Smooth muscle cell (in vitro differentiated cells): ENCODE results near the gene FMN1. TPM values are rescaled to one million over a fixed set of nuclear protein-coding genes. Genes with fewer than 3 reads are reported as not detected.

Source experiments
- DNase-seq: peaks from one replicate; lab custom pipeline; 2025; ENCODE audit not compliant: unreplicated experiment; lab: John Stamatoyannopoulos, UW
- H2AFZ ChIP-seq: fragments of 200-600 bp; sonication (generic); 2 replicates; pipeline ENCODE4 v1.6.0; 2016; ENCODE audit warnings: antibody characterized with exemption, low read depth, mild to moderate bottlenecking
- H3F3A ChIP-seq: fragments of 200-600 bp; sonication (generic); 2 replicates; pipeline ENCODE4 v1.6.0; 2017; ENCODE audit warnings: antibody characterized with exemption, low read depth
- H3K27ac ChIP-seq: fragments of 200-600 bp; sonication (generic); 2 replicates; pipeline ENCODE4 v1.5.1; 2016; ENCODE audit warnings: low read depth, mild to moderate bottlenecking
- H3K27me3 ChIP-seq: fragments of 200-600 bp; sonication (generic); 2 replicates; pipeline ENCODE4 v1.6.1; 2016; ENCODE audit warnings: low read depth, mild to moderate bottlenecking
- H3K36me3 ChIP-seq: fragments of 200-600 bp; sonication (generic); 2 replicates; pipeline ENCODE4 v1.5.1; 2016; ENCODE audit warnings: low read depth
- H3K4me1 ChIP-seq: fragments of 200-600 bp; sonication (generic); 2 replicates; pipeline ENCODE4 v1.5.1; 2016; ENCODE audit warnings: low read depth
- H3K4me2 ChIP-seq: fragments of 200-600 bp; sonication (generic); 2 replicates; pipeline ENCODE4 v1.6.0; 2016; ENCODE audit warnings: mild to moderate bottlenecking
- H3K4me3 ChIP-seq: fragments of 200-600 bp; sonication (generic); 2 replicates; pipeline ENCODE4 v1.5.1; 2016; ENCODE audit warnings: mild to moderate bottlenecking
- H3K79me2 ChIP-seq: fragments of 200-600 bp; sonication (generic); 2 replicates; pipeline ENCODE4 v1.6.0; 2016; ENCODE audit warnings: low read depth, mild to moderate bottlenecking
- H3K9ac ChIP-seq: fragments of 200-600 bp; sonication (generic); 2 replicates; pipeline ENCODE4 v1.6.0; 2016; ENCODE audit warnings: low read depth
- H3K9me3 ChIP-seq: fragments of 200-600 bp; sonication (generic); replicated peaks from 2 replicates; pipeline ENCODE4 v1.5.1; 2016; ENCODE audit warnings: low read depth
- H4K20me1 ChIP-seq: fragments of 200-600 bp; sonication (generic); 2 replicates; pipeline ENCODE4 v1.6.0; 2016; ENCODE audit warnings: low read depth
- CTCF ChIP-seq: fragments of 200-600 bp; sonication (generic); IDR thresholded peaks from 2 replicates; pipeline ENCODE4 v1.5.1; 2017; ENCODE audit warnings: borderline replicate concordance, mild to moderate bottlenecking, antibody characterized with exemption; ENCODE audit not compliant: insufficient read depth, poor library complexity, severe bottlenecking
- WGBS: methylation state at CpG from one replicate; pipeline ENCODE4 v1.1.7; 2016; ENCODE audit warnings: low lambda C conversion rate; 5-methylcytosine and 5-hydroxymethylcytosine counted together
- polyA plus RNA-seq: library from polyadenylated mRNA; unstranded; fragments of >200 nt; fragmentation: Nextera tagmentation; extraction: Ambion mirVana; gene quantifications from 2 replicates; pipeline ENCODE4 v1.2.1, GENCODE V29; 2016
- total RNA-seq: library from RNA; depleted of rRNA; stranded (reverse); fragments of >200 nt; gene quantifications from 2 replicates; pipeline ENCODE4 v1.2.3, GENCODE V29; 2014

The FMN1 gene
- total and polyA plus RNA-seq, 2 experiments from 2014 or later = 0.08 to 4.0 TPM

GRCh38 chr15:32974691-32975090 is 219.8 kb downstream of the FMN1 start:
- Histone ChIP-seq H3K4me2 (no peak overlapping the region), H3K4me3 (no peak overlapping the region), H3F3A (no peaks in the 10 kb centered on the region), H3K27me3 (peaks cover 4% of the 10 kb centered on the region), H3K9me3 (no peaks in the 10 kb centered on the region), H3K36me3 (no peaks in the 10 kb centered on the region), H3K9ac (no peak overlapping the region), H2AFZ (no peak overlapping the region), H3K4me1 (peaks cover 2% of the 10 kb centered on the region), H3K27ac (no peak overlapping the region), H4K20me1 (no peaks in the 10 kb centered on the region), H3K79me2 (no peaks in the 10 kb centered on the region)
- DNase-seq = no peak
- no peak for TF ChIP-seq CTCF
- WGBS = 92% methylated on average over 1 of the region's 1 CpG

- Histone ChIP-seq H3K79me2 (no peaks in the 10 kb centered on the region), H3K36me3 (no peaks in the 10 kb centered on the region), H3K27ac (no peak overlapping the region), H3K4me2 (no peak overlapping the region), H3K4me3 (no peak overlapping the region), H3K4me1 (peaks cover 2% of the 10 kb centered on the region), H4K20me1 (no peaks in the 10 kb centered on the region), H3K9ac (no peak overlapping the region), H3K9me3 (no peaks in the 10 kb centered on the region), H3F3A (no peaks in the 10 kb centered on the region), H2AFZ (no peak overlapping the region), H3K27me3 (peaks cover 4% of the 10 kb centered on the region)
- no peak for TF ChIP-seq CTCF
- WGBS = 93% methylated on average over 2 of the region's 2 CpGs
- no peak for DNase-seq
Measured at GRCh38 chr15:32972686-32973085, 221.8 kb downstream of the FMN1 start.

GRCh38 chr15:32970847-32971246 is 223.7 kb downstream of the FMN1 start:
- 86% methylated on average over 11 of the region's 11 CpGs for WGBS
- no peaks in the 10 kb centered on the region for H3F3A ChIP-seq
- H3K79me2 ChIP-seq = no peaks in the 10 kb centered on the region

More at GRCh38 chr15:32970847-32971246, 223.7 kb downstream of the FMN1 start:
- no peak overlapping the region for H3K4me3 ChIP-seq
- H3K9me3 ChIP-seq = no peaks in the 10 kb centered on the region
- H3K36me3 ChIP-seq = no peaks in the 10 kb centered on the region
- no peaks in the 10 kb centered on the region for H3K4me1 ChIP-seq
- H3K27me3 ChIP-seq = no peaks in the 10 kb centered on the region
- DNase-seq = no peak
- no peaks in the 10 kb centered on the region for H4K20me1 ChIP-seq
- no peak overlapping the region for H3K27ac ChIP-seq
- H2AFZ ChIP-seq = no peak overlapping the region
- no peak for TF ChIP-seq CTCF
- no peak overlapping the region for H3K9ac ChIP-seq
- H3K4me2 ChIP-seq = no peak overlapping the region
